T1000 (cell line): ENCODE measurements around the gene BLTP2.
A peak's percentile ranks its signal among the peaks of the same experiment; 100 is the strongest.

Source experiments
- DNase-seq: peaks from one replicate; lab custom pipeline; 2025; ENCODE audit warnings: mixed read lengths; lab: John Stamatoyannopoulos, UW

Gene BLTP2

DNA sequence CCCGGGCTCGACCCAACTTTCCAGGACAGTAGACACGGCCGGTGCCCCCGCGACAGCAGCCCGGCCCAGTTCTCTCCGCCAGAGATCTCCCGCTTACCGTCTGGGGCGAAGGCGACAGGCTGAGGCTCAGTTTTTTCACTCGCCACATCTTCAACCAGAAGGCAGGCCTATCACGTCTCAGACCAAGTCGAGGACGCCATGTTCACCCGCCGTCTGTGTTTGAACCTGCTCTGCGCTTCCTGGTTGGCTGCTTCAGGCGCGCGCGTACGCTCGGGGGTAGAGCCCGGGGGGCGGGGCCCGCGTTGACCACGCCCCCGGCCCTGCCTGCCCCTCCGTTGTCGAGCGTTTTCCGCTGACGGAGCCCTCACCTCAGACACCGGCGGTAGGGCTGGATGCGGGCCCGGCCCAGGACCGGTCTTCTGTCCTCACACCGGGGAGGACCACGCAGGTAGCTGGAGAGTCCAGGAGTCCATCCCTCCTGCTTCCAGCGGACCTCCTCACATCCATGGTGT is 46.1 kb downstream of the BLTP2 start, which contains the start of gene SPAG5:
TSS of gene SPAG5 (minus strand) at position 227 of the 512 bp plus-strand sequence. CDS start at position 148, 79 bp downstream.
- DNase-seq, result peak; percentile 89

DNA sequence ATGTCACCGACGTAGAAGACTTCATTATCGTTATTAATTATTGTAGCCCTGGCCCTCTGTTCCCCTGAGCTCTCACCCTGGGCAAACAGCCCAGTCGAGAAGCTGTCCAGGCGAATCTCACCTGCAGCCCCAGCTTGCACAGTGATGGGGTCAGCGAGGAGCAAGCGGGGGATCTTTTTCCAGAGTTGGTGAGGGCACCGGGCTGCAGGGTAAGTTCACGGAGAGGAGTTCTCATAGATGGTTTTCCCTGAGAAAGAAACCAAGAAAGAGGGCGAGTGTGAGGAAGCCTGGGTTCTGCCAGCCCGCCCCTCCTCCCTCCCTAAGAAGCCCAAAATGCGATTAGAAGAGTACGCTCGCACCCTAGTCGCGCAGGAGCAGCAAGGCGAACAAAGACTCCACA is 46.6 kb downstream of the BLTP2 start:
- DNase-seq, result no peak

DNA sequence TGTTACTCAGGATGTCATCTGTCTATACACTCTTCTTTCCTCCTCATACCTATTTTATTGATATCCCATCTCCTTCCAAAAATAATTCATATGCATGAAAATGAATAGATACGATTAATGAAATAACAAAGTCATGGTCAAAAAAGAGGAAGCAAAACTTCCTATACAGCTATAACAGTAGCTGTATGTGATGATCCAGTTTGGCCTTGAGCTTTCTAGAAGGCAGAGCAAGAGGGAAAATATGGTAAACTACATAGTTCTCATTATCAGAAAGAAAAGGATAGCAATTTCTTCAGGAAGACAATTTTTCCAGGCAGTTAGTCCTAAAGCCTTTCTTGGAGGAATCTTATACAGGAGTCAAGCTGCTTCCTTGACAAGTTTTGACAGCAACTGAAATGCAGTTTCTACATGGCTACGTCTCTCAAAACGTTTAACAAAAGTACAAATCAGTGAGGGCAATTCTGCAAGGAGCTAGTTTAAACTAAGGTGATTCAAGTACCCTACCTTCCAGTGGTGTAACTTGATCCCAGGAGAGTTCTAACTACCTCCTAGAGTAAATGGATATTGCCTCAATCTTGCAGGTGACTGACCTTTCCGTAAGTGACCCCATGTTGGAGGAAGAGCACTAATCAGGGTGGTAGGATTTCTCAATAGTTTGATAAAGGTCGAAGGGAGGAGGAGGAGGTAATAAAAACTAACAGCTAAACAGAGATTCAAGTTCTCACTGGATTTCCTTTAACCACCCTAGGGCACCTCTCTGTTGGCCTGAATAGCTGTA is 47.2 kb downstream of the BLTP2 start:
- no peak for DNase-seq
